ENCODE results near the gene MFRP.

Gene MFRP

DNA sequence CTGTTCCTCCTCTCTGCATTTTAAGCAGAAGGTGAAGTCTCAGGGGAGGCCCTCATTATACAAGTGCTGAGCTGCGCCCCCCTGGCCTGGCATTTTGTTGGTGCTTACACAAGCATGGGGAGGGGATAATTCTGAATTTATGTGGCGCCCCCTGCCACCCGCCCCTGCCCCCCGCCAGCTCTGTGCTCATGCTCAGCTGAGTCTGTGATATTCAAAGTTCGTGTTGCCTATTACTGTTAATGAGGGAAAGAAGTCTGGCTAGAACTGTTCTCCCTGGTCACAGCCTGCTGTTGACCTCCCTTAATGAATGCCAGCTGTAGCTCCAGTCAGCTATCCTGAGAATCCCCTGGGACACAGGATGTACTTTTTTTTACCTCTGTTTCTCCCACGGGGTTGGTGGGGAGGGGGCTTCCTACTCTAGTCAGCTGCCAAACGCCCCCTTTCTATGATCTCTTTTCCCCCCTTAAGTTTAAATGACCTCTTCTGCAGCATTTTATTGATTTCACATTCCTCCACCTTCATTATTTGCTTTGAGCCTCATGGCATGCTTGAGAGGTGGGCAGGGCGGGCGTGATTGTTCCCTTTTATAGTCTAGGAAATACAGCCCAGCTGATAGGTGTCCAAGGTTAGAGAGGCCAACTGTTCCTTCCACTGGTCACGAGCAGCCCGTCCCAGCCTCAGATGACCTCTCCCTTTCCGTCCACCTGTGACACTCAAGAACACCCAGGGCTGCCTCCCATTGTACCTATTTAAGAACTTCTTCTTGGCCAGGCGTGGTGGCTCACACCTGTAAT, 22.8 kb upstream of the MFRP start:
- TF ChIP-seq, protein P1, sequence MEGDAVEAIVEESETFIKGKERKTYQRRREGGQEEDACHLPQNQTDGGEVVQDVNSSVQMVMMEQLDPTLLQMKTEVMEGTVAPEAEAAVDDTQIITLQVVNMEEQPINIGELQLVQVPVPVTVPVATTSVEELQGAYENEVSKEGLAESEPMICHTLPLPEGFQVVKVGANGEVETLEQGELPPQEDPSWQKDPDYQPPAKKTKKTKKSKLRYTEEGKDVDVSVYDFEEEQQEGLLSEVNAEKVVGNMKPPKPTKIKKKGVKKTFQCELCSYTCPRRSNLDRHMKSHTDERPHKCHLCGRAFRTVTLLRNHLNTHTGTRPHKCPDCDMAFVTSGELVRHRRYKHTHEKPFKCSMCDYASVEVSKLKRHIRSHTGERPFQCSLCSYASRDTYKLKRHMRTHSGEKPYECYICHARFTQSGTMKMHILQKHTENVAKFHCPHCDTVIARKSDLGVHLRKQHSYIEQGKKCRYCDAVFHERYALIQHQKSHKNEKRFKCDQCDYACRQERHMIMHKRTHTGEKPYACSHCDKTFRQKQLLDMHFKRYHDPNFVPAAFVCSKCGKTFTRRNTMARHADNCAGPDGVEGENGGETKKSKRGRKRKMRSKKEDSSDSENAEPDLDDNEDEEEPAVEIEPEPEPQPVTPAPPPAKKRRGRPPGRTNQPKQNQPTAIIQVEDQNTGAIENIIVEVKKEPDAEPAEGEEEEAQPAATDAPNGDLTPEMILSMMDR (IDR thresholded peaks at IDR 0.05; ENCODE audit: low read depth, low read length, missing control alignments) = no peak
- DNase-seq (ENCODE audit: low read depth) = no peak
- in situ Hi-C loops (cut with HindIII; ENCODE audit: low sequenced_read_pairs) = loop anchor here (25.0 kb wide), 1 partner anchor 343 kb away; no protein-coding TSS in a partner anchor
- no peak overlapping the region for H3K4me3 ChIP-seq (ENCODE audit: low read depth, low read length)

DNA sequence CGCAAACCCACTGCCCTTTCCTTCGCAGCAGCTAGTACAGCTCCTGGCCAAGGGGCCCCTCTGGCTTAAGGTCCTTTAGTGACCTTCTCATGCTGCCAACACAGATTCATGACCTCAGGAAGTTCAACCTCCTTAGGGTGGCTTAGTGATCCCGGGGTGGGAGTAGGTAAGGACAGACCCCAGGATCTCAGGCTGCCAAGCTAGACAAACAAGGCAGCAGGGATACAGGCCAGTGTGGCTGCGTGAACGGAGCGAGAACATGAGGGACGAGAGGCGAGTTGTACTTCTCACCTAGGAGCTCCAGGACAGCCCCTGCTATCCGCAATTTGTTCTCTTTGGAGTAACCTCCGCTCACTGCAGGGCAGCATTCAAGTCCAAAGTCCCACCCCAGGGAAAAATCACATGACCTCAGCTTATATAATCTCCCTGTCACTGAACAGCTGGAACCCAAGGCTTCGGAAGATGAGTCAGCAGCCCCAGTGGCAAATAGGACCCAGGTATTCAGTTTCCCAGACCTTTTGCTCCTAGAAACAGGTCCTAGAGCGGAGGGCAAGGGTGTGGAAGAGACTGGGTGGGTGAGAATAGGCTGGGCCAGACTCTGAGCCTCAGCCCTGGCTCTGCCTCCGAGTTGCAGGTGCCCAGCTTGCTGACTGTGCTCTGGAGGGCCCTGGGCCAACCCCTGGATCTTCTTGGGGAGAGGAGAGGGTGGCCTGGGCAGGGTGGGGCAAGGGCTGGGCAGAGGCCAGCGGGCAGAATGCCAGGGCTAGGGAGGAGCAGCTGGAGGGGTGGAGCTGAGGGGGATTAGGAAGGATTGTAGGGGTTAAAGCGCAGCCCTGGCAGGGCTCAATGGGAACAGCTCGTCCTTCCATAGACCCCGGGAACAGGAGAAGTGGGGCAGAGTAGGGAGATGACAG, 21.9 kb upstream of the MFRP start:
- TF ChIP-seq, protein P1 (IDR thresholded peaks at IDR 0.05; ENCODE audit: low read depth, low read length, missing control alignments) = no peak
- in situ Hi-C loops (cut with HindIII; ENCODE audit: low sequenced_read_pairs) = loop anchor here (25.0 kb wide), 1 partner anchor 344 kb away; no protein-coding TSS in a partner anchor
- DNase-seq (ENCODE audit: low read depth) = no peak
- H3K4me3 ChIP-seq (ENCODE audit: low read depth, low read length) = no peak overlapping the region

DNA sequence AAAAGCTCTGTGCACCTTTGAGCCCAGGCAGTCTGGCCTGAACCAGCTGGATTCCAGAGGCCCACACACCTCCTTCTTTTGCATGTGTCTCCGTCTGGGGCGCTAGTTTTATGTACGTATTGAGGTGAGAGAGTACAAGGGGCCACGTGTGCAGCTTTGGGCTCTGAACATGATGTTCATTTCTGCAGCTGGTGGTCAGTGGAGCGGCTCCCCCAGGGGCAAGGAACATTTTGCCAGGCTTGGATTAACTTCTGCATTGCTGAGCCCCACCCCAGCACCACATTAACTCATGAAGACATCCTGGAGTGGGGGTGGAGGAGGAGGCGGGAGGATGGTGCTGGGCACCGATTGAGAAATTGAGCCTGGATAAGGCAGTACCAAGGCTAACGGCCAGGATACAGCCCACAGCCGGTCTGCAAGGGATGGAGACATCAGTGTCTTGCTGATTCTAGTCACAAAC, 21.2 kb upstream of the MFRP start:
- TF ChIP-seq, protein P1 (IDR thresholded peaks at IDR 0.05; ENCODE audit: low read depth, low read length, missing control alignments) = no peak
- DNase-seq (ENCODE audit: low read depth) = no peak
- H3K4me3 ChIP-seq (ENCODE audit: low read depth, low read length) = no peak overlapping the region
- in situ Hi-C loops (cut with HindIII; ENCODE audit: low sequenced_read_pairs) = loop anchor here (25.0 kb wide), 1 partner anchor 345 kb away; no protein-coding TSS in a partner anchor

DNA sequence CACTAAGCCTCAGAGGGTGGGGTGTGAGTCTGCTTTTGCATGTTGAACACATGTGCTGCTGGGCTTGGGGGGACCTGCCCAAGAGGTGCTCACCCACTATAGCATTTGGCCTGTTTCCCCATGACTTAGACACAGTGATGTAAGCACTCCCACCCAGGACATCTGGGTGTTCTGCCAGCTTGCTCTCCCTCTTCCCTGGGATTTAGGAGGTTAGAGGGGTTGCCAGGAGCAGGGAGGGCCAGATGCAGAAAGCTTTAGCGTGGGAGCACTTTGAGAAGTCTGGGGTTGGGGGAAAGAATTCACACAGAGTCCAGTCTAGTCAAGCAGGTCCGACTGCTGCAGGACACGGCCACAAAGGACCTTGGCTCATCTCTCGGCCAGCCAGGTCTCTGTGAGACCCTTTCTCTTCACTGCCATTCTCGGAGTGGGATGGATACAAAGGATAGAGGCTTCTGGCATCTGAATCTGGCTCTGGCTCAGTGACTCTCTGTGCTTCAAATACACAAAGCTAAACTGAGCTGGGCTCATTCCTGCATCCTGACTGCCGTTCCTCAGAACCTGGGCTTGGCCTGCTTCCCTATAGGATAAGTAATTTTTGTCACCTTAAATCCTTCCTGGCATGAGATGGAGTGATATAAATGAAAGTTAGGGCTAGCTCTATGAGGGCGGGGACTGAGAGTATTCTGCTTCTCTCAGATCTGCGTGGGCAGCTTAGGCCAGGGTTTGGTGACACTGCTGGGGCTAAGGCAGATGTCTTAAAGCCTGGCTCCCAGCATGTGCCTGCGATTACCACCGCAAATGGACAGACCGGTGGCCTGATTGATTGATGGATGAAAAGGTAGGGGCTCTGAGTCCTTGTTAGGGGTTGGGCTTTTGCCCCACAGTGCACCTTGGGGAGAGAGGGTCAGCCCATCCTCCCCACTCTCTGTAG, 20.4 kb upstream of the MFRP start:
- H3K4me3 ChIP-seq (ENCODE audit: low read depth, low read length) = no peak overlapping the region
- TF ChIP-seq, protein P1 (IDR thresholded peaks at IDR 0.05; ENCODE audit: low read depth, low read length, missing control alignments) = no peak
- in situ Hi-C loops (cut with HindIII; ENCODE audit: low sequenced_read_pairs) = loop anchor here (25.0 kb wide), 1 partner anchor 345 kb away; no protein-coding TSS in a partner anchor
- DNase-seq (ENCODE audit: low read depth) = no peak

DNA sequence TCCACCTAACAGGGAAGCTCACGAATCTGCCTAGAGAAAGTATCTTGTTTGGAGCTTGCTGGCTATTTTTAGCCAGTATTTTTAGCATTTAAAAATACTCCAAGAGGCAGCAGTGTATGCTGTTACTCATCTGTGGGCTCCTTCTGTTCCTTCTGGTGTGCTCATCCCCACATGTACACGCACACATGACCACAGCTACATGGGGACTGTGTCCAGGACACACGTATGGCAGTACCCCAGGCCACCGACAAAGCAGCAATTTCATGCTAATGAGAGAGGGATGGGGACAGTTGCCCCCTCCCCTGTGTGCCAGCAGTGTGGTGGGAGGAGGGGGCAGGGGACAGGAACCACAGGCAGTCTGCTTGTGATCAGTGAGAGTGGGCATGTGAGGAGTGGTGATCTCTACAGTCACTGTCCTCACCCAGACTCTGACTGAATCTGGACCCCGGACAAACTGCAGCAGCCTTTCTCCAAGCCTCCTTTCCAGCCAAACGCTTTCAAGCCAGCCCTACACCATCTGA, 18.6 kb upstream of the MFRP start:
- no peak overlapping the region for H3K4me3 ChIP-seq (ENCODE audit: low read depth, low read length)
- DNase-seq (ENCODE audit: low read depth) = no peak
- in situ Hi-C loops (cut with HindIII; ENCODE audit: low sequenced_read_pairs) = loop anchor here (25.0 kb wide), 1 partner anchor 347 kb away; no protein-coding TSS in a partner anchor
- TF ChIP-seq, protein P1 (IDR thresholded peaks at IDR 0.05; ENCODE audit: low read depth, low read length, missing control alignments) = no peak
